Activated effector memory CD4-positive, alpha-beta T cell treated with Interleukin-2 at 50 U/mL for 16 hours (primary cell): ENCODE measurements around the gene NLRC5.
"Not testable (repeated sequence)": the region's sequence is repeated elsewhere in the genome, so short reads cannot be mapped to it uniquely, and the experiment has no call there.

Experiments
- DNase-seq: peaks from one replicate; pipeline ENCODE4 v3.0.0-alpha.2; 2020

Gene NLRC5

GRCh38 chr16:57003439-57004386, 14.4 kb downstream of the NLRC5 start:
- DNase-seq, result no peak

- DNase-seq, result no peak
These were observed 15.3 kb downstream of the NLRC5 start for GRCh38 chr16:57004387-57005250.

GRCh38 chr16:57005597-57005996, 16.2 kb downstream of the NLRC5 start:
- not testable (repeated sequence) for DNase-seq

GRCh38 chr16:57007050-57007449, 17.7 kb downstream of the NLRC5 start:
- no peak for DNase-seq

GRCh38 chr16:57007530-57007929, 18.2 kb downstream of the NLRC5 start:
- DNase-seq, result no peak

- DNase-seq, result no peak
These were observed 19.1 kb downstream of the NLRC5 start for GRCh38 chr16:57008440-57008839.

- no peak for DNase-seq
These were observed 20.4 kb downstream of the NLRC5 start for GRCh38 chr16:57009643-57010170.

- no peak for DNase-seq
These were observed 23.0 kb downstream of the NLRC5 start for GRCh38 chr16:57012353-57012752.

- no peak for DNase-seq
These were observed 23.9 kb downstream of the NLRC5 start for GRCh38 chr16:57013229-57013628.

- no peak for DNase-seq
These were observed 24.5 kb downstream of the NLRC5 start for GRCh38 chr16:57013902-57014301.

GRCh38 chr16:57016301-57016700, 26.9 kb downstream of the NLRC5 start:
- no peak for DNase-seq

GRCh38 chr16:57016831-57017230, 27.5 kb downstream of the NLRC5 start:
- no peak for DNase-seq

- no peak for DNase-seq
These were observed 27.9 kb downstream of the NLRC5 start for GRCh38 chr16:57017251-57017650.

- DNase-seq, result no peak
These were observed 30.4 kb downstream of the NLRC5 start for GRCh38 chr16:57019746-57020145.

GRCh38 chr16:57020651-57021050, 31.3 kb downstream of the NLRC5 start:
- DNase-seq, result no peak

- DNase-seq, result no peak
These were observed 32.4 kb downstream of the NLRC5 start for GRCh38 chr16:57021757-57022156.

GRCh38 chr16:57022445-57022844, 33.1 kb downstream of the NLRC5 start:
- DNase-seq, result no peak

- DNase-seq, result peak; percentile 62
These were observed 34.3 kb downstream of the NLRC5 start for GRCh38 chr16:57023541-57024249.

- DNase-seq, result no peak
These were observed 35.7 kb downstream of the NLRC5 start for GRCh38 chr16:57024894-57025680.

GRCh38 chr16:57025941-57026777, 36.8 kb downstream of the NLRC5 start:
- no peak for DNase-seq

- DNase-seq, result no peak
These were observed 37.4 kb downstream of the NLRC5 start for GRCh38 chr16:57026778-57027062.
